ENCODE measurements around the gene SHROOM2.

SHROOM2 gene

DNA sequence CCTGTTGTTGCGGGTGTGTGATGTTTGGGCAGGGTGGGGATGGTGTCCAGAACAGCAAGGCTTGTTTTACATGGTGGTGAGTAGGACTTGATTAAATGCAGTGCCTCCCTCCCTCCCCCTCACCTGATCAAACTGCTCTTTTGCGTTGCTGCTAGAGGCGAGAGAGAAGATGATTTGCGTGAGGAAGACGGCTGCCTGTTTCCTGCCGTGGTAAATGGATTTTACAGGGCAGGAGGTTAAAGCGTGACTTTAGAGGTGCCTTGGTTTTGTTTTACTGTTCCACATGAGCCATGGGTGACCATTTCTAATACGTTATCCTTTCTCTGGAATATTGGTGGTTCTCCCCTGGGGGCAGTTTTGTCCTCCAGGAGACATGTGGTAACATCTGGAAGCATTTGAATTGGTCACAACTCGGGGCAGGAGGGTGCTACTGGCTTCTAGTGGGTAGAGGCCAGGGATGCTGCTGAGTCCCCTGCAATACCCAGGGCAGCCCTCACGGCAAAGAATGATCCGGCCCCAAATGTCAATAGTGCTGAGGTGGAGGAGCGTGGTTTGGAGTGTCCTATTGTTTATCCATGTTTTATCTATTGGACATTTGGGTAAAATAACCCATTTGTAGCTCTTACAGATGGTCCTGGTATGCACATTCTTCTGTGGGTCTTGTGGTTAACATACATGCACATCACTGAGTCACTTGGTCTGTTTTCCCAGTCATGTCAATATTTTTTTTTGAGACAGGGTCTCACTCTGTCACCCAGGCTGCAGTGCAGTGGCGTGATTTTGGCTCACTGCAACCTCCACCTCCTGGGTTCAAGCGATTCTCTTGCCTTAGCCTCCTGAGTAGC lies 73.7 kb downstream of the SHROOM2 start:
- no peak for DNase-seq
- H3K36me3 ChIP-seq: no peaks in the 10 kb centered on the region
- no peaks in the 10 kb centered on the region for H3K27me3 ChIP-seq
- no peak overlapping the region for H3K27ac ChIP-seq
- TF ChIP-seq, protein P1, sequence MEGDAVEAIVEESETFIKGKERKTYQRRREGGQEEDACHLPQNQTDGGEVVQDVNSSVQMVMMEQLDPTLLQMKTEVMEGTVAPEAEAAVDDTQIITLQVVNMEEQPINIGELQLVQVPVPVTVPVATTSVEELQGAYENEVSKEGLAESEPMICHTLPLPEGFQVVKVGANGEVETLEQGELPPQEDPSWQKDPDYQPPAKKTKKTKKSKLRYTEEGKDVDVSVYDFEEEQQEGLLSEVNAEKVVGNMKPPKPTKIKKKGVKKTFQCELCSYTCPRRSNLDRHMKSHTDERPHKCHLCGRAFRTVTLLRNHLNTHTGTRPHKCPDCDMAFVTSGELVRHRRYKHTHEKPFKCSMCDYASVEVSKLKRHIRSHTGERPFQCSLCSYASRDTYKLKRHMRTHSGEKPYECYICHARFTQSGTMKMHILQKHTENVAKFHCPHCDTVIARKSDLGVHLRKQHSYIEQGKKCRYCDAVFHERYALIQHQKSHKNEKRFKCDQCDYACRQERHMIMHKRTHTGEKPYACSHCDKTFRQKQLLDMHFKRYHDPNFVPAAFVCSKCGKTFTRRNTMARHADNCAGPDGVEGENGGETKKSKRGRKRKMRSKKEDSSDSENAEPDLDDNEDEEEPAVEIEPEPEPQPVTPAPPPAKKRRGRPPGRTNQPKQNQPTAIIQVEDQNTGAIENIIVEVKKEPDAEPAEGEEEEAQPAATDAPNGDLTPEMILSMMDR (IDR thresholded peaks at IDR 0.05): no peak
- peaks cover 0 to 10% (median 0%) of the 10 kb centered on the region in 3 donors for H3K9me3 ChIP-seq
- no peak overlapping the region for H3K4me3 ChIP-seq
- intact Hi-C loops (cut with DNase I; ENCODE audit: low total_unique reads): no loop called here
- no peaks in the 10 kb centered on the region for H3K4me1 ChIP-seq

DNA sequence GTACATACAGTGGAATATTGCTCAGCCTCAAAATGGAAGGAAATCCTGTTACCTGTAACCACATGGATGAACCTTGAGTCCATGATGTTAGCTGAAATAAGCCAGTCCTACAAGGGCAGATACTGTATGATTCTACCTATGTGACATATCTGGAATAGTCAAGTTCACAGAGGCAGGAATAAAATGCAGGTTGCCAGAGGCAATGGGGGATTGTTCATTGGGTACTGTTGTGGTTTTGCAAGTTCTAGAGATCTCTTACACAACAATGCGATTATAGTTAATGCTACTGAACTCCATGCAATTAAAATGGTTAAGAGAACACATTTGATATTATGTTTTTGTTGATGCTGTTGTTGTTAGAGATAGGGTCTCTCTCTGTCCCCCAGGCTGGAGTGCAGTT lies 74.6 kb downstream of the SHROOM2 start:
- Histone ChIP-seq H3K27me3 (no peaks in the 10 kb centered on the region), H3K4me3 (no peak overlapping the region), H3K36me3 (no peaks in the 10 kb centered on the region), H3K4me1 (no peaks in the 10 kb centered on the region), H3K9me3 (peaks cover 0 to 10% (median 0%) of the 10 kb centered on the region in 3 donors), H3K27ac (no peak overlapping the region)
- TF ChIP-seq, protein P1 (IDR thresholded peaks at IDR 0.05): no peak
- no peak for DNase-seq
- intact Hi-C loops (cut with DNase I; ENCODE audit: low total_unique reads): no loop called here

DNA sequence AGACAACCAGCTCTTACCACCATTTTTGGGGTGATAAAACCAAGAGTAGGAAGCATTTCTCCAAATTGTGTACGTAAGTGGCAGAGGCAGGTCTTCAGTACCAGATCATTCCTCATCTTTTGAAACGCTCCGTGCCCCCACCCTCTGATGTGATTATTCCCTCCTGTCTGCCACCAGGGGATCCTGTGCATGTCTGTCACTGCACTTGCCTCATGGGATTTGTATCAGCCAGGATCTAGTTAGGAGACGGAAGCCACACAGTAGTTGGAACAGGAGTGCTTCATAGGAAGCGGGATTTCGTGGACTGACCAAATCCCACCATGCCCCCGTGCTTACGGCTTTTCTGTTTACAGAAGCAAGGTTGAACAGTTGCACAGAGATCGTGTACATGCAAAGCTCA lies 75.5 kb downstream of the SHROOM2 start:
- intact Hi-C loops (cut with DNase I; ENCODE audit: low total_unique reads): no loop called here
- H3K9me3 ChIP-seq: peaks cover 0 to 10% (median 0%) of the 10 kb centered on the region in 3 donors

DNA sequence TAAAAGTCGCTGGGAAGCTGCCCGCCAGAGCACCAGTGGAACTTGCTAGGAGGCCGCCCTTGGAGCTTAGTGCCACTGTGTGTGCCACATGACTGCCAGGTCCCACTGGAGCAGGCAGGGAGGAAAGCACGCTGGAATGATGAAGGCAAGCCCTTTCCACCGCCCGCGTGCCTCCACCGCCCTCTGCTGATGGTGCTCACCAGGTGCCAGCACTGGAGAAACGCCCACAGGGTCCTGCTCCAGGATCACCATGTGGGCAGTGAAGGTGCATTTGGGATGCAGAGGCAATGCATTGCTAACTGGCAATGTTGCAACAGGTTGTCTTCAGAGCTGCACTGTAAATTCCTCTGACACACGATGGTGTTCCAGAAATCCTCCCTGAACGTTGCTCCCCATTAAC lies 76.3 kb downstream of the SHROOM2 start:
- H3K9me3 ChIP-seq: peaks cover 0 to 10% (median 0%) of the 10 kb centered on the region in 3 donors
- H3K4me3 ChIP-seq: no peak overlapping the region
- TF ChIP-seq, protein P1 (IDR thresholded peaks at IDR 0.05): no peak
- H3K27ac ChIP-seq: no peak overlapping the region
- H3K27me3 ChIP-seq: no peaks in the 10 kb centered on the region
- DNase-seq: no peak
- no peaks in the 10 kb centered on the region for H3K4me1 ChIP-seq
- H3K36me3 ChIP-seq: no peaks in the 10 kb centered on the region
- intact Hi-C loops (cut with DNase I; ENCODE audit: low total_unique reads): no loop called here

More for the DNA sequence above, 75.5 kb downstream of the SHROOM2 start:
- no peak overlapping the region for H3K4me3 ChIP-seq
- TF ChIP-seq, protein P1 (IDR thresholded peaks at IDR 0.05): no peak
- no peak overlapping the region for H3K27ac ChIP-seq
- H3K36me3 ChIP-seq: no peaks in the 10 kb centered on the region
- H3K27me3 ChIP-seq: no peaks in the 10 kb centered on the region
- DNase-seq: no peak
- H3K4me1 ChIP-seq: no peaks in the 10 kb centered on the region

DNA sequence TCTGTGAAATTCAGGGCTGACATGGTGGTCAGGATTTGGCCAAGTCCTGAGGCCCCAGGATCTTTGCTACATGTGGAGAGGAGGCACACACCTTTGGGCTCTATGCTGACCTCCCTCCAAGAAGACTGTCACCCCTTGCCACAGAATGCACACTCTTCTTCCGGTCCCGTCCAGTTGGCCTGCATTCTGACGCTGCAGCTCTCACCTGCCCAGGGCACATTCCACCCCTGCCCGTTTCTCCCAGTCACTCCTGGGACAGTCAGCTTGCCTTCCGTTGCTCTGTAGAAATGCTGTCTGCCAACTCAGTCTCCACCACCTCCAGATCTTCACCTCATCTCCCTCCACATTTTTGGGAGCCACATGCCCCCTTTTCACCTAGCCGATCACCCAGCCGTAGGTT lies 76.7 kb downstream of the SHROOM2 start:
- no peaks in the 10 kb centered on the region for H3K36me3 ChIP-seq
- no peak overlapping the region for H3K27ac ChIP-seq
- no peak overlapping the region for H3K4me3 ChIP-seq
- H3K9me3 ChIP-seq: peaks cover 0 to 10% (median 0%) of the 10 kb centered on the region in 3 donors
- intact Hi-C loops (cut with DNase I; ENCODE audit: low total_unique reads): no loop called here
- no peaks in the 10 kb centered on the region for H3K4me1 ChIP-seq
- DNase-seq: no peak
- TF ChIP-seq, protein P1 (IDR thresholded peaks at IDR 0.05): no peak
- H3K27me3 ChIP-seq: no peaks in the 10 kb centered on the region
